Measurements from ENCODE around the gene RASSF10. TPM values are rescaled to one million over a fixed set of nuclear protein-coding genes. Genes with fewer than 3 reads are reported as not detected.

The RASSF10 gene
- not detected for total RNA-seq

DNA sequence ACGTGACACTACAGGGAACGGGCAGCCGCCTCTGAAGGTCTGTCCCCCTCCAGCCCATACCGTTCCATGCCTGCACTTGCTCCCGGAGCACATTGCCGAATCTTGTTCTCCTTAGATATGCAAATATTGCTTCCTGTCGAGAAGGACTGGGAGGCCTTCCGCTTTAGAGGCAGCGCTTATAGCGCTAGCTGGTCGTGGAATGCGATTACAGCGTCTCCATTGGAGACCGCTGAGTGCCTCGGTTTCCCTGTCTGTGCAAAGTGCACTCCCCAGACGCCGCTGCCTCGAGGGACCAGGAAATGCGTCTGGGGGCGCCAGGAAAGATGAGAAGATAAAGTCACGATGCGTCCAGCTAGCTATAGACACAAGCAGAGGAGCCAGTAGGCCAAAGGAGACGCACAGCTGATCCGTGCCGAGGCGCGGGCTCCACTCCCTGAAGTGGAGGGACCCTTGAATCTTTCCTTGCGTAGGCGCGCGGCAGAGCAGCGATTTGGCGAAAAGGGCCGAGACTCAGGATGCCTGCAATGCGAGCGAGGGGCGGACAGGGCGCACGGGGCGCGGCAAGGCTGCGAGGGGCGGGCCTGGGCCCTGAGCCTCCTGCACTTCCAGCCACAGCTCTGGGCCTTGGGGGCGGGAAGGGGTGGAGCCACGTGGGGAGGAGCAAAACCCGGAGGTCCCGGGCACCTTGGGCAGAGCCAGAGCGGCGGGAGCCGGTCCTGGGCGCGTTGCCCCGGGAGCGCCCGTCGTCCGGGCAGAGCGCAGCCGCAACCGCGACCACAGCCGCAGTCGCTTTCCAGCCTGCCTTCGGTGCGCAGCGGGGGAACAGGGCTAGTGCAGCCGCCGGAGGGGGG, at the start of gene RASSF10:
Gene RASSF10 (plus strand): TSS at position 692 of the 851 bp plus-strand sequence. CDS start 261 bp downstream, outside the sequence.
- no peak for DNase-seq (ENCODE audit: low spot score)

DNA sequence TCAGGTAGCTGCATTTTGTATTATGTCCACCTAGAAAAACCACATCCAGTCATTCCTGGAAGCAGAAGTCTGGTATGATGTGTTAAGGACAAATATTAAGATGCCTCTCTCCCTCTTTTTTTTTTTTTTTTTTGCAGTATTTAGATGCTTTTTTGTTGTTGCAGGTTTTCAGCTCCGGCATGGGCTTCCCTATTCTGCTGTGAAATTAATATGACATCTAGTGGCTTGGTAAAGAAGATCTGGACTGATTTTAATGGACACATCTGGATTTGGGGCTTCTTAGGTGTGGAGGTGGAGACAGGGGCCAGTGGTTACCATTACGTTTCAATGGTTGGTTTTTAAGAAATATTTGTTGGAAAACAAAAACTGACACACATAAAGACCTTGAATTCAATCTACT, 47.5 kb upstream of the RASSF10 start:
- no peaks in the 10 kb centered on the region for H3K4me1 ChIP-seq (ENCODE audit: control insufficient read depth in 1 of 2, low read depth in 2 of 2)
- TF ChIP-seq, protein P1, sequence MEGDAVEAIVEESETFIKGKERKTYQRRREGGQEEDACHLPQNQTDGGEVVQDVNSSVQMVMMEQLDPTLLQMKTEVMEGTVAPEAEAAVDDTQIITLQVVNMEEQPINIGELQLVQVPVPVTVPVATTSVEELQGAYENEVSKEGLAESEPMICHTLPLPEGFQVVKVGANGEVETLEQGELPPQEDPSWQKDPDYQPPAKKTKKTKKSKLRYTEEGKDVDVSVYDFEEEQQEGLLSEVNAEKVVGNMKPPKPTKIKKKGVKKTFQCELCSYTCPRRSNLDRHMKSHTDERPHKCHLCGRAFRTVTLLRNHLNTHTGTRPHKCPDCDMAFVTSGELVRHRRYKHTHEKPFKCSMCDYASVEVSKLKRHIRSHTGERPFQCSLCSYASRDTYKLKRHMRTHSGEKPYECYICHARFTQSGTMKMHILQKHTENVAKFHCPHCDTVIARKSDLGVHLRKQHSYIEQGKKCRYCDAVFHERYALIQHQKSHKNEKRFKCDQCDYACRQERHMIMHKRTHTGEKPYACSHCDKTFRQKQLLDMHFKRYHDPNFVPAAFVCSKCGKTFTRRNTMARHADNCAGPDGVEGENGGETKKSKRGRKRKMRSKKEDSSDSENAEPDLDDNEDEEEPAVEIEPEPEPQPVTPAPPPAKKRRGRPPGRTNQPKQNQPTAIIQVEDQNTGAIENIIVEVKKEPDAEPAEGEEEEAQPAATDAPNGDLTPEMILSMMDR (IDR thresholded peaks at IDR 0.05) = no peak
- no peak overlapping the region for H3K4me3 ChIP-seq
- no peaks in the 10 kb centered on the region for H3K36me3 ChIP-seq
- DNase-seq (ENCODE audit: low spot score) = no peak
- no peaks in the 10 kb centered on the region for H3K27me3 ChIP-seq (replicated peaks; ENCODE audit: insufficient read depth)
- ATAC-seq (ENCODE audit: insufficient number of reproducible peaks, low FRiP score, low read depth) = no peak
- no peak overlapping the region for H3K27ac ChIP-seq
- H3K9me3 ChIP-seq = no peaks in the 10 kb centered on the region

More for the DNA sequence above, at the start of gene RASSF10:
- TF ChIP-seq, protein P1 (IDR thresholded peaks at IDR 0.05) = no peak
- Histone ChIP-seq H3K36me3 (no peaks in the 10 kb centered on the region), H3K27me3 (replicated peaks; ENCODE audit: insufficient read depth) (peaks cover 7% of the 10 kb centered on the region), H3K9me3 (no peaks in the 10 kb centered on the region), H3K4me3 (peak within 1 kb of the TSS; percentile 42), H3K27ac (no peak within 1 kb of the TSS), H3K4me1 (ENCODE audit: control insufficient read depth in 1 of 2, low read depth in 2 of 2) (peaks cover 7 to 21% of the 10 kb centered on the region in 2 donors)
- no peak for ATAC-seq (ENCODE audit: insufficient number of reproducible peaks, low FRiP score, low read depth)

DNA sequence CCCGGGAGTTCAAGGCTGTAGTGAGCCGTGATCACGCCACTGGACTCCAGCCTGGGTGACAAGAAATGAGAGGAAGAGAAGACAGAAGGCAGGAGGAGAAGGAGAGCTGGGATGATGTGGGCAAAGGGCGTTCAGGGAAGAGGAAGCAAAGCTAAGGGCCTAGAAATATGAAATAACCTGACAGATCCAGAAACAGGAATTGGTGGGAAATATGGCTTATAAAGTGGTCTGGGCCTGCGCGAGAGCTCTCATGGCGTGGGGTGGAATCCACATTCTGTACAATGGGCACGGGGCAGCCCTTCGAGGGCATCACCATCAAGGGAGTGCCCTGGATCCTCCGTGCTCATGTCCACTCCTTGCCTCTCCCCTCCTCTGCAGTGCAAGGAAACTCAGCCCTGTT, 46.8 kb upstream of the RASSF10 start:
- ATAC-seq (ENCODE audit: insufficient number of reproducible peaks, low FRiP score, low read depth) (no peak), DNase-seq (ENCODE audit: low spot score) (no peak)
- no peak overlapping the region for H3K27ac ChIP-seq
- TF ChIP-seq, protein P1 (IDR thresholded peaks at IDR 0.05) = no peak
- H3K4me1 ChIP-seq (ENCODE audit: control insufficient read depth in 1 of 2, low read depth in 2 of 2) = no peaks in the 10 kb centered on the region
- H3K9me3 ChIP-seq = no peaks in the 10 kb centered on the region
- H3K36me3 ChIP-seq = no peaks in the 10 kb centered on the region
- H3K4me3 ChIP-seq = no peak overlapping the region
- no peaks in the 10 kb centered on the region for H3K27me3 ChIP-seq (replicated peaks; ENCODE audit: insufficient read depth)

DNA sequence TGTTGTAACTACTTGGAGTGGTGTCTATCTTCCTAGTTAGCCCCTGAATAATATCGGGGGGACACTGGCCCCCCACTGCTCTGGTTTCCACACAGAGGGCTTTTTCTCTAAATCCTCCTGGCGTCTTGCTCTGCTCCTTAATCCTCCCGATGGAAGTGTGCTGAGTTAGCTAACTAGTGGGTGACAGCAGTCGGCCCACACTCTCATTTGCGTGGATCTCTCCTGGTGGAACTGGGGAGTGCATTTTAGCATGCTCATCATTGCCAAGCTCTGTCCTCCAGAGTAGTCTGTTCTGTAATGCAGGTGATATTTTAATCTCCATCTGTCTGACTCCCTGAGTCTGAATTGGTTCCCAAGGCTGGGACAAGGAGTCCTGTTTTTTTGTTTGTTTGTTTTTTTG, 46.1 kb upstream of the RASSF10 start:
- Histone ChIP-seq H3K4me1 (ENCODE audit: control insufficient read depth in 1 of 2, low read depth in 2 of 2) (no peaks in the 10 kb centered on the region), H3K9me3 (no peaks in the 10 kb centered on the region), H3K27me3 (replicated peaks; ENCODE audit: insufficient read depth) (no peaks in the 10 kb centered on the region), H3K27ac (no peak overlapping the region), H3K4me3 (no peak overlapping the region), H3K36me3 (no peaks in the 10 kb centered on the region)
- DNase-seq (ENCODE audit: low spot score) = no peak
- ATAC-seq (ENCODE audit: insufficient number of reproducible peaks, low FRiP score, low read depth) = no peak
- TF ChIP-seq, protein P1 (IDR thresholded peaks at IDR 0.05) = no peak

DNA sequence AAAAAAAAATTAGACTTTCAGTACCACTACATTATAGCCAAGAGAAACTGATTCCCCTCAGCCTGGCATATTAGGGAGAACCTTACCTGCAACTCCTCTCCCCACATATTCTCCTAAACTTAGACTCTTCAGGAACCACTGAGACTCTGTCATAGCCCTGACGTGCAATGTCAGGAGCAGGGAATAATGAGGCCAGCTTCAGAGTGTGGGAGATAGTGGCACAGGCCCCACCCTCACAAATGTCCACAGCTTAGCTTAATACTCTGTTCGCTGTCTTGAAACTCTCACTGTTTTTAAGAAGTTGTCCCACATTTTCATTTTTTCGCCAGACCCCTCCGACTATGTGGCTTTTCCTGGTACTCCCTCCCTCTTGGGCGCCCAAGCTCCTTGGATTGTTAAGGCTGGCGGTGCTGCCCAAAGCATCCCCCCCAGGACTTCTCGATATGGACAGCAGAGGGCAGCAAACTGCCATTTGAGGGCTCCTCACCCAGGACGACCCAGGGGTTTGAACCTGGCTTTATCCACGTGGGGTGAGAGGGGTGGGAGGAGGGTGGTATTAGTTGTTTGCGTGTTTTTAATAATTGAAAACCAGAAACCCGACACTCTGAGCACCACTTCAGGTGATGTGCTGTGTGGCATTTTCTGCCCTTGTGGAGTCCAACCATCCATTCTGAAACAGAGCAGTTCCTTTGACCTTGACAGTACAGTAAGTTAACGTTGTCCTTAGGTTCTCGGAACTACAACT, 45.2 kb upstream of the RASSF10 start:
- H3K27me3 ChIP-seq (replicated peaks; ENCODE audit: insufficient read depth) = no peaks in the 10 kb centered on the region
- TF ChIP-seq, protein P1 (IDR thresholded peaks at IDR 0.05) = peak; percentile 72

More for the DNA sequence above, 45.2 kb upstream of the RASSF10 start:
- no peaks in the 10 kb centered on the region for H3K9me3 ChIP-seq
- H3K4me3 ChIP-seq = no peak overlapping the region
- DNase-seq (ENCODE audit: low spot score) (no peak), ATAC-seq (ENCODE audit: insufficient number of reproducible peaks, low FRiP score, low read depth) (peak; percentile 61)
- H3K27ac ChIP-seq = no peak overlapping the region
- H3K36me3 ChIP-seq = no peaks in the 10 kb centered on the region
- H3K4me1 ChIP-seq (ENCODE audit: control insufficient read depth in 1 of 2, low read depth in 2 of 2) = no peaks in the 10 kb centered on the region

All from thoracic aorta (tissue), 2 donors.